ENCODE results near the gene MLANA.

The MLANA gene, protein sequence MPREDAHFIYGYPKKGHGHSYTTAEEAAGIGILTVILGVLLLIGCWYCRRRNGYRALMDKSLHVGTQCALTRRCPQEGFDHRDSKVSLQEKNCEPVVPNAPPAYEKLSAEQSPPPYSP

DNA sequence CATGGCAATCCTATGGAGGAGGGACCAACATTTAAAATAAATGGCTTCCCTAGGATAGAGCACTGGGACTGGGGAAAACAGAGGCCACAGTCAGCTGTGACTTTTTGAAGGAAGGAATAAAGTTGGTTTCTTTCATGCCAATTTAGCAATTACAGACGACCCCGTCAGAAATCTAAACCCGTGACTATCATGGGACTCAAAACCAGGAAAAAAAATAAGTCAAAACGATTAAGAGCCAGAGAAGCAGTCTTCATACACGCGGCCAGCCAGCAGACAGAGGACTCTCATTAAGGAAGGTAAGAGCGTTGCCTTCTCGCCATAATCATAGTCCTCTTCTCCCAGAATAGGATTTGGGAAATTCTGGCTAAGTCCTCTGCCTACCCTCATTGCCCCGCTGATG, at the start of gene MLANA:
TSS of gene MLANA (plus strand) at position 249 of the 400 bp plus-strand sequence. CDS start 1,586 bp downstream, outside the sequence.
- no peak for DNase-seq (ENCODE audit: low read depth)

DNA sequence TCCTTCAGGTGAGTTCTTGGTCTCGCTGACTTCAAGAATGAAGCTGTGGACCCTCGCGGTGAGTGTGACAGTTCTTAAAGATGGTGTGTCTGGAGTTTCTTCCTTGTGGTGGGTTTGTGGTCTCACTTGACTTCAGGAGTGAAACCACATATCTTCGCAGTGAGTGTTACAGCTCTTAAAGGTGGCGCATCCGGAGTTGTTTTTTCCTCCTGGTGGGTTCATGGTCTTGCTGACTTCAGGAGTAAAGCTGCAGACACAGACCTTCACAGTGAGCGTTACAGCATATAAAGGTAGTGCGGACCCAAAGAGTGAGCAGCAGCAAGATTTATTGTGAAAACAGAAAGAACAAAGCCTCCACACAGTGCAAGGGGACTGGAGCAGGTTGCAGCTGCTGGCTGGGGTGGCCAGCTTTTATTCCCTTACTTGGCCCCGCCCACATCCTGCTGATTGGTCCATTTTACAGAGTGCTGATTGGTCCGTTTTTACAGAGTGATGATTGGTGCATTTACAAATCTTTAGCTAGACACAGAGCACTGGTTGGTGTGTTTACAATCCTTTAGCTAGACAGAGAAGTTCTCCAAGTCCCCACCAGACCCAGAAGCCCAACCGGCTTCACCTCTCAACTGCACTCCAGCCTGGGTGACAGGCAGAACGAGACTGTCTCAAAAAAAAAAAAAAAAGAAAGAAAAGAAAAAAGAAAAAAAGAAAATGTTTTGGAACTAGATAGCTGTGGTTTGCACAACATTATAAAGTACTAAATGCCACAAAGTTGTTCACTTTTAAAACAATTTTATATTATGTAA, 48.7 kb upstream of the MLANA start:
- no peak for DNase-seq (ENCODE audit: low read depth)

DNA sequence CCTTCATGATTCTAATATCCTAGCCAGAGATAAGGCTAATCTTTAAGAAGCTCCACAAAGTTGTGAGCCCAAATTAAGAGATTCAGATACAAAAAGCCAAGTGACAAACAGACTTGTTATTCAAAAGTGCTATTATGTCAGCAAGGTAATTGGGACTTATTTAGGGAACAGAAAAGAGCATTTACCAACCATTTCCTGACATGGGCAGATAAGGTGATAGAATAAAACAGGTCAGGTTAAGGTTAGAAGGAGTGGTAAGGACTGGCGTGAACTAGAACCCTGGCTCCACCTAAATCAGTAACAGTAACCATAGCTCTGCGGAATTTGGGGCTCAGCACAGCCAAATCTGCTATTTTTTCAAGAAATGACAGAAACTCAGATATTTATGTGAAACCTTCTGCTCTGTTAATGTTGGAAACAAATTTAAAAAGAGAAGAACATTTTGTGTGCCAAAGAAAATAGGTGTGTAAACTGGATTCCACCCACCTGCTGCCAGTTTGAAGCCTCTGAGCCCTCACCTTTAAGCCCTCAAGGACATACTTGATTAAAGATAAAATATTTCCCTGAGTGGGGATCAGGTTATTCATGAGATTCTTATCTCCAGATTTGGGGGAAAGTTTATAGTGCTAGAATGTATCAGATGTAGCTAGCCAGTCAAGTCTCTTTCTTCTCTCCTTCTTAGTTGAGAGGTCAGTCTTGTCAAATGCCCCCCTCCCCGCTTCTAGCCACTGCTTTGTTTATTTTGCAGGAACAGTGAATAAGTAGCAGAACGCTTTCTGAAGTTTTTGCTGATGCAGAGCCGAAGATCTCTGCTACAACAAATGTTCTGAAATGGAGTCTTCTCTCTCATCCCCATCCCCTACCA, 47.5 kb upstream of the MLANA start:
- DNase-seq (ENCODE audit: low read depth): no peak

DNA sequence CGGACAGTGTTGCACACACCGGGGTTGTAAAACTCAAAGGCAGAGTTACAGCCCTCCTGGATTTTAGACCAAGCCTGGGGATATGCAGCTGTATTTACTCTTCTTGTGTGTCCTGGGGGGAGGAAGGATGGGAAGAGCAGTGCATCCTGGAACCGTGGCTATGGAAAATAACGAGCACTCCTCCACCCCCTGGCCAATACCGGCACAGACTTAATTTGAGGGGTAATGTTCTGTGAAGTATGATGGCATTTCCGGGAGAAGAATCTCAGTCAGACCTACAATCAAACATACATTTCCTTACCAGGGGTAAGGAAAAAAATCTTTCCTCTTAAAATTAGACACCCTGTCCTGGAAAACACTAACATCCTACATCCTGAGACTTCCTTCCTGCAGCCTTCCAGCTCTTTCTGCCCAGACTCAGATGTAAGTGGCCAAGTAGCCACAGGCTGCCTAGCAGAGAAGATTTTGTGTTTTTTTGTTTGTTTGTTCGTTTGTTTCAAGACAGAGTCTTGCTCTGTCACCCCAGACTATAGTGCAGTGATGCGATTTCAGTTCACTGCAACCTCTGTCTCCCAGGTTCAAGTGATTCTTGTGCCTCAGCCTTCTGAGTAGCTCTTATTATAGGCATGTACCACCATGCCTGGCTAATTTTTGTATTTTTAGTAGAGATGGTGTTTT, 46.8 kb upstream of the MLANA start:
- DNase-seq (ENCODE audit: low read depth): no peak

DNA sequence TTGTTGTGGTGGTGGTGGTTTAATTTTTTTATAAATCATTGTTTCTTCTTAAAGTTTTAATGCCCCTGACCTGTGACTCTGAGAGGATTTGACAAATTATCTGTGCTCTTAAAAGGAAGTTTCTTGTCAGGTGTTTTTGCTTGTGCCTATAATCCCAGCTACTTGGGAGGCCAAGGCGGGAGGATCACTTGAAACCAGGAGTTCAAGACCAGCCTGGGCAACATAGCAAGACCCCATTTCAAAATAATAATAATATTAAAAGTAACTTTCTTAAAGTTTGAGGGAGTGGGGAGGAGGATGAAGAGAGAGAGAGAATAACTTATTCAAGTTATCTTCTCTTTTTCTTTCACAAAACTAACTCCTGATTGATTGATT, 45.5 kb upstream of the MLANA start:
- no peak for DNase-seq (ENCODE audit: low read depth)

DNA sequence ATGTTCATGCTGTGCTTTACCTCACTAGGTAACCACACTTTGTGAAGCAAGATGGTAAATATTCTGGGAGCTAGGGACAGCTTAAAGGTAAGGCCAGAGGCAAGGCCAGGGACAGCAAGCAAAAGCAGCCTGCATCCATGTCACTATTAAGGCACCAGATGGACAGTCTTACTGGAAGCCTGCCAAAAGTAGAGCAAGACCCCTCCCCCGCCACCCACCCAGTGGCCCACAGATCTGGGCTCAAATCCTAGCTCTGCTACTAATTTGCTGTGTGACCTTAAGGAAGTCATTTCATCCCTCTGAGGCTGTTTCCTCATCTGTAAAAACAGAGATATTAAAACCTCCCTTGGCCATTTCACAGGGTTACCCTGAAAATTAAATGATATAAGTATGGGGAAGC, 44.6 kb upstream of the MLANA start:
- DNase-seq (ENCODE audit: low read depth): no peak

DNA sequence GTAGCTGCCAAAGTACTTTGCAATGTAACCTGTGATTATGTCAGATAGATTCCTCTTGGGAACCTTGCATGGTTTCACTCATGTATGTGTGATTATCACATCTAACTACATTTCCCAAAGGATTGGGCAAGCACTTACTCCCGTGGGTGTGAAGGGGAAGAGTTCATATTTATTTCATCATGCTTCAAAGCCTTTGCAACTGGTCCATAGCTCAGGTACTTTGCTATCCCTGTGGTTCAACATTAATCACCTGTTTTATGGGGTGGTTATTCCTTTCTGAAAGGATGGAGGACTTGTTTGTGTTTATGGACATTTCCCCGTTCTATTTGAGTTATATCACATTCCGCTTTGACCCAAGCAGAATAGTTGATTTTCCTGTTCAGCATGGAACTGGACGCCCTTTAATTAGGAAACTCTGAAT, 44.2 kb upstream of the MLANA start:
- no peak for DNase-seq (ENCODE audit: low read depth)

DNA sequence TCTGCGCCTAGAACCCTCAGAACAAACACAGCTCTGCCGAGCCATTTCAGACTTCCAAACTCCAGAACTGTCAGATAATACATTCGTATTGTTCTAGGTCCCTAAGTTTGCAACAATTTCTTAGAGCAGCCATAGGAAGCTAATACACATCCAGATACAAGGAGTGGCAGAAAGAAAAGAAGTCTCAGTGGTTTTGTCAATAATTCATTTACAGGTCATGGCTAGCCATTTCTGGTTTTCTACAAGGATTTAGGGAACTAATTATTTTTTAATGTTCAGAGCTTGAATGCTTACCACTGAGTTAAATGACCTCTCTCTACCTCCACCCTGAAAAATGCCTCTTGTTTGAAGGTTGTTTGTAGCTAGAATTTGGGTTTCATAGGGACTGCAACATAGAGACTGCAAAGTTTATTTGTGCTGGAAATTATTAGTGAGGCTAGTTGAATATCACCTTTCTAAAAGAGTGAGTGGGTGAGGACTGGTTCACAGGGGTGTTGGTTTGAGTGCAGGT, 42.3 kb upstream of the MLANA start:
- DNase-seq (ENCODE audit: low read depth): no peak

DNA sequence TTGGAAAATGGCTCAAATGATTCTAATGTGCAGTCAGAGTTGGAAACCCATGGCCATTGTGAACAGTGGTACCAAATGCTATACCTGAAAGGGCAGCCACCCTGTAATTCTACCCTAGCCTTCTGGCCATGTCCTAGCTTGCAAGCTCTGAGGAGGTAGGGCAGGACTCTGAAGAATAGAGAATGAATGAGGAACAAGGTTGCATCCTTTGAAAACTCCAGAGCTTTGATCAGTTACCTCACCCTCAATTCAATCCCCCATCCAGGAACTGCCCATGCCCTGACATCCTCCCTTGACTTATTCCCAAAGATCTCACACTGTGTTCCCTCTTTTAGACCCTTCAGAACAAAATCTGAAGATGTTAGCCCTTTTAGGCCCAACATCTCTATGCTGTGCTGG, 40.0 kb upstream of the MLANA start:
- no peak for DNase-seq (ENCODE audit: low read depth)

DNA sequence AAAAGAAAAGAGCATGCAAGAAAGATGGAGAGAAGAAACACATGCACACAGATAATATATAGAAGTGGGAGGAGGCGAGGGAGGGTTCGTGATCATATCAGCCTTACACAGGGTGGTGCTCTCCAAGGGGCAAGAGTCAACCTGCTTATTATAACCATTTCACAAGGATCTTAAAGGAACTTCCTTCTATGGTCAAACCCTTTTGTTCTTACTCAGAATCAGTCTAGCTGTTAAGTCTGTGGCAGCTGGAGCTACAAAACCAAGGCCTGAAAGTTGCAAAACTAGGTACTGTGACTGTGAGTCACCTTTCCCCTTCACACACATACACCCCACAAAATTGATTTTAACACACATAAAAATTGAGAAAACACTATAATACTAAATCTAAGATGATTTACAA, 39.2 kb upstream of the MLANA start:
- DNase-seq (ENCODE audit: low read depth): peak; percentile 21

DNA sequence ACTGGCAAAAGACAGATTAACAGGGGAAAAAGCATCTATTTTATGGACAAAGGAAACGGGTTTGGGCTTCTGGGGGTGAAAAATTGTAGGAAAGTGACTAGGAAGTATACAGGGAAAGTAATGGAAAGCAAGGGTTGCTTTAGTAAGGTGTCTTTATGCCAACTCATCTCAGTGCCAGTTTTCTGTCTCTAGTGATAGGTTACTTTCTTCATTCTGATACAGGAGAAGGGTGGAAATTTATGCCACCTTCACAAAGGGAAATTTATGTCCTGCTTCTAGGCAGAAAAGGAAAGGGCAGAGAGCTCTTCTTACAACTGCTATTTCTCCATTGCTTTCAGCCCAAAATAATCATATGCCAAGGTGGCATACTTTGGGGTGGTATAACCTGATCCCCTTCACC, 37.7 kb upstream of the MLANA start:
- no peak for DNase-seq (ENCODE audit: low read depth)

DNA sequence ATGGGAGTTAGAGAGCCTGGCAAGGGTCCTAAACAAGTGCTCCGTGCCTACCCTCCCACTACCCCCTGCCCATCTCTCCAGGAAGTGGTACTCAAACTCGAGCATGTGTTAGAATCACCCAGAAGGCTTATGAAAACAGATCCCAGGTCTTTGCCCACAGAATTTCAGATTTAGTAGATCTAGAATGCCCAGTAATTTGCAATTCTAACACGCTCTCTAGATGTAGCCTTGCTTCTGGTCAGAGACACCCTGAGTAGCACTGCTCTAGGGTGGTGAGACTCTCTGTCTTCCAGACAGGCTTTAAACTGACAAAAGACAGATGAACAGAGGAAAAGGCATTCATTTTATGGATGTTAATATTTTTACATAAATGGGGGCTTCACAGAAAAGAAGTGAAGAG, 37.1 kb upstream of the MLANA start:
- DNase-seq (ENCODE audit: low read depth): no peak

DNA sequence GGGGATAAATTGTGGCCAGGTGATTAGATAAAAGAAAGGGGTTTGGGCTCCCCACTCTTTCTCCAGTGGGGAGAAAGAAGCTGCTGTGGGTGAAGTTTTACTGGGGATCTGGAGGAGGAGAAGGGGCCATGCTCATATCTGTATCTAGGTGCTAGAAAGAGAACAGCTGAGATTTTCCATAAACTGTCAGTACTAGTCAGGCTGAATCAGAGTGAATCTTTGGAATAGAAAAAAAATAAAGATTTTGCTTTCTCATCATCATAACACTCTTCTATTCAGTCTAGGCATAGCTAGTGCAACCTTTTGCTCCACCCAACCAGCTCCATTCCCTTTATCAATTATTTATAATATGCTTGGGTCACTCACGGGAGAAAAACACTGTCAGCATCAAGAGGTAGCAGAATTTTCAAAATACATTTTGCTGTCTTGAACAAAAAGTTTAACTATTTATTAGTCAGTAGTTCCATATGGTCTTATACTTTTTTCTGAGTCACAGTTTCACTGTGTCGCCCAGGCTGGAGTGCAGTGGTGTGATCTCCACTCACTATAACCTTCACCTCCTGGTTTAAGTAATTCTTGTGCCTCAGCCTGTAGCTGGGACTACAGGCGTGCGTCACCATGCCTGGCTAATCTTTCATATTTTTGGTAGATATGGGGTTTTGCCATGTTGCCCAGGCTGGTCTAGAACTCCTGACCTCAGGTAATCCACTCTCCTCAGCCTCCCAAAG, 36.5 kb upstream of the MLANA start:
- DNase-seq (ENCODE audit: low read depth): no peak

DNA sequence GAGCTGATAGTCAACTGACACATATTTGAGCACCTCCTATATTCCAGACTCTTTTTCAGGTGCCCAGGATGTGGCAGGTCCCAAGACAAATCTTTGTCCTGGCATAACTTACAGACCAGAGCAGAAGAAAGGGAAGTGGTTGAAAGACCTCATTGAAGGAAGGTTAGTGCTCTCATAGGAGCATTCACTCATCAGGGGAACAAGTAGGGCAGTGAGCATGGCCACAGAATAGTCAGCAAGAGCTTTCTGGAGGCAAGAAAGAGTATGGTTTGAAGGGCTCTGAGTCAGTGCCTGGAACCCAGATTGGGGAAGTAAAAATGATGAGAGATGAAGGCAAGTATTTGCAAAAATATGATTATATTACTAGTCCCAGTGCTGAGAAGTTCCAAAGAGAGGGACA, 32.8 kb upstream of the MLANA start:
- DNase-seq (ENCODE audit: low read depth): no peak

DNA sequence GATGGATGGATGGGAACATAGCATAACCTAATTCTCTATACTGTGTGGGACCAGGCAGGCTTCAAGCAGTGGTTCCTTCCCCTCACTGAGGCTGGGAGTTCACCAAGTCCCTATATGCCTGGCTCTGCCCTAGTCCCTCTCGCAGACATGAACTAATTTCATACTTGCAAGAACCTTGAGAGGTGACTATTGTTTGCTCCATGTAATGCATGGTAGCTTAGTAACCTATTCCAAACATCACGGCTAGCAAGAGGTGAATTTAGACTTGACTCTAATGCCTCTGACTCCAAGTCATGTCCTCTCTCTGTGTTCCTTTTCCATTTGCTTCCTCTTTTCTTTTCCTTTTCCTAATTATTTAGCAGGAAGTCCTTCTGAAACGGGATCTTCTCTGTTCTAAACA, 31.9 kb upstream of the MLANA start:
- no peak for DNase-seq (ENCODE audit: low read depth)

DNA sequence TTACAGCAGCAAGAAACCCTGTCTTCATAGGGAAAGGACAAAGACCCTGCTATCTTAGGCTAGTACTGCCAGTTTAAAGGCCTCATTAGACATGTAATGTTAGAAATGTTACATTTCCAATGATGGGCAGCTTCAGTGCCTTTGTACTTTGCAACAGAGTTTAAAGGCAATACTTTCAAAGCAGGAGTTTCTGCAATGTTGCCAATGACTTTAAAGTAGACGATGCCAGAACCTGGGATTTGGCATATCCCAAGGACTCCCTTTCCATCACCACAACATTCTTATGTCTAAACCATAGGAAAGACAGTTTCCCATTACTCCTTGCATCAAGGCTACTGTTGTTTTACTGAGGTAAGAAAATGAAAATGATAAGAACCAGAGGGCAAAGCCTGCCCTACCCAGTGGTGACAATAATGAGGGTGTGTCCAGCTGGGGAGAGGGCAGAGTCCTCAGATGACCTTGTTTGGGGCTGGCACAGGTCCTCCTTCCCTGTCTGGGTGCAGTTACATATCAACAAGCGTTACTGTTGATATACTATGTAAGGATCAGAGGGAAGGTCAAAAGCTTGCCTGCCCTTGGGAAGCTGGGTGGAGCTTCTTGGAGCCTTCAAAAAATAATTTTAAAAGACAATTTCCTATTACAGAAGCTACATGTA, 27.5 kb upstream of the MLANA start:
- no peak for DNase-seq (ENCODE audit: low read depth)

DNA sequence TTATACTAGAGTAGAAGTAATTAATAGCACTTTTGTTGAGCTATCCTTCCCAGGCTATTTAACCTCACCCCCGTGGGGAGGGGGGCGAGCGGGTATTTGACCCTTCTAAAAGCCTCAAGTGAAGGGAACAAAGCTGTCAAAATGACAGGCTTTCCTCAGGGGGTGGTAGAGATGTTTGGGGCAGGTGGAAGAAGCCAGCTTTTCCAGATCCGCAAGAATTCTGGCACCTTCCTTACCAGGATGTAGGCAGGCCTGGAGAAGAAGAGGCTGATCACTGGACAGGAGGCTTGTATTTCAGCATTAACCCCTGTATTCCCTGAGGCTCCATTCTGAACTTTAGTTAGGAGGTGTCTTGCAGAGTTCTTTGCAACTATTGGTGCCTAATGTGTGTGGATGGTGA, 26.2 kb upstream of the MLANA start:
- DNase-seq (ENCODE audit: low read depth): no peak

DNA sequence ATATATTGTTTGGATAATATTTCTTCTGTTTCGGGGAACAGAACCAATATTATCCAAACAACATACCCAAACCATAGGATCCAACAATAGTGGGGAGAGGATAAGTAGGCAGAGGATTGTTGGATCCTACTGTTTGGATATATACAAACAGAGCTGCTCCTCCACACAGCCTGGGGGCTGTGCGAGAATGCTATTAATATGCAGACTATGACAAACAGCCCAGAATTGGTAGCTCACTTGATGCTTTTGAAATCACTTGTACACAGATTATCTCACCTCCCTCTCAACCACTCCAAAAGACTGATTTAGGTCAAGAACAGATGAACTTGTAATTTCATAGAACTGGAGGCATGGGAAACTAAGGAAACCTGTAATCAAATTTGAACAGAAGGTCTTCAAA, 24.4 kb upstream of the MLANA start:
- DNase-seq (ENCODE audit: low read depth): no peak

DNA sequence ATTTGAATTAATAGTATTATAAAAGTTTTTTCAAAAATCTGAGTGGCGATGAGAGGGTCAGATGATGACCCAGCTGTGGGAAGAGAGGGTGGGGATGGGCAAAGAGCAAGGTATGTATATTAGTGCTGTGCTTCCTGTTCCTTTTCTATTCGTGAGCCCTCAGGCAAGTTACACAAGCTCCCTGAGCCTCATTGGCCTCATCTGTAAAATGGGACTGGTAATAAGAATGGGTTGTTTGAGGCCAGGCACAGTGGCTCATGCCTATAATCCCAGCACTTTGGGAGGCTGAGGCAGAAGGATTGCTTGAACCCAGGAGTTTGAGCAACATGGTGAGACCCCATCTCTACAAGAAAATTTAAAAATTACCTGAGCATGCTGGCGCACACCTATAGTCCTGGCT, 24.0 kb upstream of the MLANA start:
- DNase-seq (ENCODE audit: low read depth): no peak

DNA sequence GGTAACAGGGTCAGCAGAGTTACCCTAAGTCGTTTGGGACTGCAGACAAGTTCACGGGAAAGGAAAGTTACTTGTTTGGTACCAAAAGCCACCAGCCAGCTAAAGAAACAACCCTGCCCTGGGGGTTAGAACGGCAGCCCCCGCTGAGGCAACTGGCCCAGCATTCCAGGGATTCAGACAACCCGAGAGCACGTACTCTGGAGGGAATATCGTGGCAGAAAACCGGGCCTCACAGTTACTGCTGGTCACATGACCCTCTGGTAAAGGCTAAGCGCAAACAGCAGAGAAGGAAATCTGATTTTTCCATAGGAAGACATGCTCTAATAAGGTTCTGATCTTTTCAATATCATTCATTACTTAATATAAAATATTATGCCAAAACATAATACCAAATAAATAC, 22.5 kb upstream of the MLANA start:
- no peak for DNase-seq (ENCODE audit: low read depth)

All from stimulated activated CD4-positive, alpha-beta T cell treated with anti-CD3 and anti-CD28 coated beads, Interleukin-2, amount 100 ng/mL, for 4 hours (primary cell).